Activated gamma-delta T cell (primary cell): ENCODE results near the gene PRR7.
A peak's percentile ranks its signal among the peaks of the same experiment; 100 is the strongest.

ENCODE experiments used
- DNase-seq: peaks from one replicate; lab custom pipeline; 2025; lab: John Stamatoyannopoulos, UW

Gene PRR7

GRCh38 chr5:177423671-177424070 lies 22.9 kb upstream of the PRR7 start:
- no peak for DNase-seq

- DNase-seq = no peak
Observed at GRCh38 chr5:177425196-177425800, 21.3 kb upstream of the PRR7 start.

- peak; percentile 77 for DNase-seq
Observed at GRCh38 chr5:177425801-177426565, 20.6 kb upstream of the PRR7 start.

GRCh38 chr5:177426566-177427210 lies 19.9 kb upstream of the PRR7 start, which contains the start of gene GRK6:
Gene GRK6, plus strand, starts transcription at chr5:177426676. Its CDS starts 170 bp downstream, at chr5:177426846.
- peak; percentile 79 for DNase-seq

DNA sequence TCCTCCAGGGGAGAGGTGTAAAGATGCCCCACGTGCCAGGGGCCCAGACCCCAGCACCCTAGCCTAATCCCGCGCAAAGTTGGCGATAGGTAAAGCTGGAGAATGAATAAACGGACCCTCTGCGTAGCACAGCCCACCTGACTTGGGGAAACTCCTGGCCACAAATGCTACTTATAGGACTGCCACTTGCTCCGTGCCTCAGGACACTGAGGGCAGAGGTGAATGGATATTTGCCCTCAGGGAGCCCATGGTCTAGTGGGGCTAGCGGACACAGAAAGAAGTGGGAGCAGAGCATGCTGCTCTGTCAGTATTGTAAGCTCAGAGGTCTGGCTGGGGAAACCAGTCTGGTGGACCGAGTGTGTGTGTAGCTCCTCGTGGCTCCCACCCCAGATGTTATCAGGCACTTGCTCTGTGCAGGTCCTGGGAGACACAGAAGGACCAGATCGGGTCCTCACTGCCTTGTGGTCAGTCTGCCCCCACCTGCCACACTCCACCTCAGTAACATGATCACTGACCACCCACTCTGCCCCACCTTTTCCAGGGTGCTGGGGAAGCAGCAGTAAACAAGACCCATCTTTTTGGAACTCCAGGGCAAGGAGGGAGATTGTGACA lies 19.3 kb upstream of the PRR7 start:
- no peak for DNase-seq

GRCh38 chr5:177427919-177428573 lies 18.6 kb upstream of the PRR7 start:
- no peak for DNase-seq

DNA sequence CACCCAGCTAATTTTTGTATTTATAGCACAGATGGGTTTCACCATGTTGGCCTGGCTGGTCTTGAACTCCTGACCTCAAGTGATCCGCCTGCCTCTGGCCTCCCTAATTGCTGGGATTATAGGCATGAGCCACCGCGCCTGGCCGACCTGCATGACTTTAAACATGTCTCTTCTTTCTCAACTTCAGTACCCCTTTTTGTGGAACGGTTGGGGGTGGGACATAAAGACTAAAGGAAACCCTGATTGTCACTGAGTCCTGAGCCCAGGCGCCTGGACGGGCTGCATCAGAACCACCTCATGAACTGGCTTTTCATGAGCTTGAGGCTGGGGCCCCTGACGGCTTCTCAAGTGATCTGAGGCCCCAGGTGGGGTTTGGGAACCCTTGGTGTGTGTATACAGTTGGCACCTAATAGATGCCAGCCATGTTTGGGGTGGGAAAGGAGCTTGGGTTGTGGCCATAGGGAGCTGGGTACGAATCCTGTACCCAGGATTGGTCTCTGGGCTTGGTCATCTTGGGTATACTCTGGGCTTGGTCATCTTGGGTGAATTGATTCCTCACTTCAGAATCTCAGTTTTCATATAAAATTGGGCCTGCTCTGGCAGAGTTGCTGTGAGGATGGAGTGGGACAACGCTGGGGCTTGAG lies 17.9 kb upstream of the PRR7 start:
- DNase-seq = no peak

GRCh38 chr5:177429248-177430040 lies 17.2 kb upstream of the PRR7 start:
- DNase-seq = no peak

- no peak for DNase-seq
Observed at GRCh38 chr5:177430140-177430951, 16.3 kb upstream of the PRR7 start.

GRCh38 chr5:177430972-177431316 lies 15.7 kb upstream of the PRR7 start:
- no peak for DNase-seq

GRCh38 chr5:177431317-177432142 lies 15.1 kb upstream of the PRR7 start:
- DNase-seq = peak; percentile 73

- no peak for DNase-seq
Observed at GRCh38 chr5:177432143-177432838, 14.3 kb upstream of the PRR7 start.

- no peak for DNase-seq
Observed at GRCh38 chr5:177432839-177433657, 13.6 kb upstream of the PRR7 start.

DNA sequence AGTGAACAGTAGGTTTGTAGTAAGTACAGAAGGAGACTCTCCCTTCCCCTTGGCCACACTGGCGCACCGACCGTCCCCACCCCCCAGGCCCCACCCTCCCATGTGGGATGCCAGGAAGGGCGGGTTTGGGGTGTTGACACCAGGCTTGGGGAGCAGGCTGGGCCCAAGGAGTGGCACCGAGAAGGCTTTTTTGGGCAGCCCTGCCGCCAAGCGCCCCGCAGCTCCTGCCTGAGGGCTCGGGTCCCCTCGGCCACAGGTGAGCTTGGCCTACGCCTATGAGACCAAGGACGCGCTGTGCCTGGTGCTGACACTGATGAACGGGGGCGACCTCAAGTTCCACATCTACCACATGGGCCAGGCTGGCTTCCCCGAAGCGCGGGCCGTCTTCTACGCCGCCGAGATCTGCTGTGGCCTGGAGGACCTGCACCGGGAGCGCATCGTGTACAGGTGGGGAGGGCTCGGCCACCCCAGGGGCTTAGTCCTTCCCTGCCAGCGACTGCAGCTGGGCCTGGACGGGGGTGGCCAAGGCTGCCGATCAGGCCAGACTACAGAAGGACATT lies 12.9 kb upstream of the PRR7 start:
- DNase-seq = no peak

DNA sequence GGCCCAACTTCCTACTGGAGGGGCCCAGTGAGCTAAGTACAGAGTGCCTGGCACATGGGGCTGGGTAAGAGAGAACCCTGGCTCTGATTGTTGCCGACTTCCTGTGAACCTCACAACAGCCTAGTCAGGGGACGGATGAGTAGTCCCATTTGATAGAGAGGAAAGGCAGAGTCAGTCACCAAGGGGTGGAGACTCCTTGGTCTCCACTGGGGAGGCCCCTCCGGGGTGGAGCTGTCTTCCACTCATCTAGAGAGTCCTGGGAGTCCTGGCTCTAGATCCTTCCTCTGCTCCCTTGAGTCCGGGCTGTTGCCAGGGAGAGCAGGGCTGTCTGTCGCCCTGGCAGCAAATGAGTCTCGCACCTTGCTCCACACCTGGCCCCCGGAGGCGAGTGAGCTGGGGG lies 12.2 kb upstream of the PRR7 start:
- DNase-seq = no peak

- no peak for DNase-seq
Observed at GRCh38 chr5:177434942-177435738, 11.5 kb upstream of the PRR7 start.
